Keratinocyte (primary cell): Measurements from ENCODE around the gene RGS3.

Experiments
- EZH2 ChIP-seq: IDR thresholded peaks from one replicate; pipeline ENCODE4 v1.6.1; 2012; ENCODE audit warnings: inconsistent platforms, mild to moderate bottlenecking, low read length, moderate library complexity
- TF ChIP-seq, protein P1 (sequence below), 3 experiments: IDR thresholded peaks in 1 of 3; conservative IDR thresholded peaks in 1 of 3; optimal IDR thresholded peaks in 1 of 3; 2 replicates in 2 of 3; 3 replicates in 1 of 3; pipeline versions ENCODE3 to v1.5.1; 2011; ENCODE audit warnings: low read length in 3 of 3, mild to moderate bottlenecking in 3 of 3, moderate library complexity in 2 of 3, control low read depth in 1 of 3, inconsistent platforms in 1 of 3; ENCODE audit not compliant: insufficient read depth in 2 of 3; ENCODE audit errors: extremely low read depth in 1 of 3

DNA sequence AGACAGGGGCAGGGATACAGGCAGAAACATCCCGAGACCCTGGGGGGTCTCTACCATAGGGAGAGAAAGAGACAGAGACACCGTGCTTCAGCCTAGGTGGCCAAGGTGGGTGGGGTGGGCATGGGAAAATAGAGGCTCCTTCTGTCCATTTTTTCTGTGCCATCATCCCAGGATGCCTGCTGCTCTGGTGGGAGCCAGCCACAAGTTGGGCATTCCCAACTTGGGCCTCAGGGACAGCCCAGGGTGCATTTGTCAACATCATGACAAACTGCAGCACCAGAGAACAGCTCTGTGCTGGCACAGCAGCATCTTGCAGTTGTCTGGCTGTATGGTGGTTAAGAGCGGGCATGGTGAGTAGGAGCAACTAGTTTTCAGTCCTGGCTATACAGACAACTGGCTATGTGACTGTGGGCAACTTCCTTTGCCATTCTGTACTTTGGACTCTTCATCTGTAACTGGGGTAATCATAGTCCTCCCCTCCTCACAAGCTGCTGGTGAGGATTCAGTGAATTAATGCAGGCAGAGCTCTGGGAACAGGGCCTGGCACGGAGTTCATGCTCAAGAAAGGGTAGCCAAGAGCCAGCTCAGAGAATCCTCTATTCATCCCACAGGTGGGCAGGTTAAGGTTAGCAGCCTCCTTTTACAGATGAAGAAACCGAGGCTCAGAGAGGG is 100.4 kb downstream of the RGS3 start:
- TF ChIP-seq, protein P1, sequence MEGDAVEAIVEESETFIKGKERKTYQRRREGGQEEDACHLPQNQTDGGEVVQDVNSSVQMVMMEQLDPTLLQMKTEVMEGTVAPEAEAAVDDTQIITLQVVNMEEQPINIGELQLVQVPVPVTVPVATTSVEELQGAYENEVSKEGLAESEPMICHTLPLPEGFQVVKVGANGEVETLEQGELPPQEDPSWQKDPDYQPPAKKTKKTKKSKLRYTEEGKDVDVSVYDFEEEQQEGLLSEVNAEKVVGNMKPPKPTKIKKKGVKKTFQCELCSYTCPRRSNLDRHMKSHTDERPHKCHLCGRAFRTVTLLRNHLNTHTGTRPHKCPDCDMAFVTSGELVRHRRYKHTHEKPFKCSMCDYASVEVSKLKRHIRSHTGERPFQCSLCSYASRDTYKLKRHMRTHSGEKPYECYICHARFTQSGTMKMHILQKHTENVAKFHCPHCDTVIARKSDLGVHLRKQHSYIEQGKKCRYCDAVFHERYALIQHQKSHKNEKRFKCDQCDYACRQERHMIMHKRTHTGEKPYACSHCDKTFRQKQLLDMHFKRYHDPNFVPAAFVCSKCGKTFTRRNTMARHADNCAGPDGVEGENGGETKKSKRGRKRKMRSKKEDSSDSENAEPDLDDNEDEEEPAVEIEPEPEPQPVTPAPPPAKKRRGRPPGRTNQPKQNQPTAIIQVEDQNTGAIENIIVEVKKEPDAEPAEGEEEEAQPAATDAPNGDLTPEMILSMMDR (optimal IDR thresholded peaks at IDR 0.05 in 1 of 3, IDR thresholded peaks at IDR 0.05 in 1 of 3, conservative IDR thresholded peaks at IDR 0.05 in 1 of 3; ENCODE audit: extremely low read depth in 1 of 3, insufficient read depth in 2 of 3, low read length in 3 of 3), result no peak
- no peak for TF ChIP-seq EZH2
